IMR-90 (cell line): ENCODE results near the gene ARGLU1. TPM values are rescaled to one million over a fixed set of nuclear protein-coding genes. Genes with fewer than 3 reads are reported as not detected.

Experiments
- ATAC-seq: fragments of 200-7000 bp; cut with Tn5 transposase; 2 replicates; pipeline ENCODE4 v1.9.1; 2020; ENCODE audit warnings: low read depth, mild to moderate bottlenecking, moderate library complexity
- BruUV-seq: library from RNA; stranded (reverse); fragments of 400-500 nt; replicated peaks from 2 replicates; lab custom pipeline; 2021; lab: Mats Ljungman, UMichigan
- CTCF ChIA-PET: fragments of 300-600 bp; formaldehyde crosslinking; extraction: SDS; loops from one replicate; lab custom pipeline; 2021; ENCODE audit warnings: antibody characterized with exemption; lab: Yijun Ruan, JAX
- POLR2A ChIA-PET: fragments of 300-600 bp; sonication (Branson Sonifier 250); formaldehyde crosslinking; loops from one replicate; lab custom pipeline; 2022; ENCODE audit warnings: antibody characterized with exemption; ENCODE audit not compliant: unreplicated experiment; lab: Charles Lee
- DNase-seq: peaks from one replicate; pipeline ENCODE4 v3.0.0; 2013
- H2AFZ ChIP-seq: replicated peaks from 2 replicates; pipeline ENCODE3; 2013; ENCODE audit warnings: low read length, mild to moderate bottlenecking; ENCODE audit not compliant: poor library complexity
- H2AK5ac ChIP-seq: 2 replicates; pipeline ENCODE4 v1.6.1; 2013; ENCODE audit warnings: low read depth, low read length, inconsistent platforms
- H2AK9ac ChIP-seq: replicated peaks from 2 replicates; pipeline ENCODE3; 2013; ENCODE audit warnings: mild to moderate bottlenecking, low read depth, low read length, moderate library complexity; ENCODE audit not compliant: poor library complexity
- H2BK120ac ChIP-seq: 2 replicates; pipeline ENCODE4 v1.6.1; 2013; ENCODE audit warnings: low read depth, low read length, inconsistent platforms
- H2BK15ac ChIP-seq: 3 replicates; pipeline ENCODE4 v1.6.1; 2013; ENCODE audit warnings: low read depth, low read length, inconsistent platforms
- H2BK20ac ChIP-seq: 2 replicates; pipeline ENCODE4 v1.6.1; 2013; ENCODE audit warnings: low read depth, mild to moderate bottlenecking, inconsistent platforms, low read length, moderate library complexity
- H2BK5ac ChIP-seq: 2 replicates; pipeline ENCODE4 v1.6.1; 2013; ENCODE audit warnings: mild to moderate bottlenecking, low read depth, low read length, inconsistent platforms; ENCODE audit not compliant: poor library complexity, severe bottlenecking
- H3K14ac ChIP-seq: replicated peaks from 2 replicates; pipeline ENCODE4 v1.6.1; 2013; ENCODE audit warnings: low read depth, low read length, inconsistent platforms
- H3K18ac ChIP-seq: 2 replicates; pipeline ENCODE4 v1.6.1; 2013; ENCODE audit warnings: low read depth, low read length, control low read depth
- H3K23ac ChIP-seq: 2 replicates; pipeline ENCODE4 v1.6.1; 2013; ENCODE audit warnings: low read depth, low read length, inconsistent platforms
- H3K27ac ChIP-seq: 2 replicates; pipeline ENCODE4 v1.5.1; 2013; ENCODE audit warnings: mild to moderate bottlenecking, control low read depth, low read length; ENCODE audit not compliant: insufficient read depth
- H3K27me3 ChIP-seq: 2 replicates; pipeline ENCODE4 v1.6.1; 2013; ENCODE audit warnings: low read length; ENCODE audit not compliant: control insufficient read depth, insufficient read depth
- H3K36me3 ChIP-seq: 2 replicates; pipeline ENCODE4 v1.6.1; 2013; ENCODE audit warnings: low read length, mixed read lengths; ENCODE audit not compliant: control insufficient read depth, insufficient read depth
- H3K4ac ChIP-seq: 2 replicates; pipeline ENCODE4 v1.6.1; 2013; ENCODE audit warnings: low read depth, low read length, inconsistent platforms
- H3K4me1 ChIP-seq: 2 replicates; pipeline ENCODE4 v1.6.1; 2013; ENCODE audit warnings: low read length, mixed read lengths; ENCODE audit not compliant: control insufficient read depth, insufficient read depth
- H3K4me2 ChIP-seq: 2 replicates; pipeline ENCODE4 v1.6.1; 2013; ENCODE audit warnings: low read depth, mild to moderate bottlenecking, control low read depth, low read length, moderate library complexity
- H3K4me3 ChIP-seq: 2 replicates; pipeline ENCODE4 v1.5.1; 2013; ENCODE audit warnings: low read depth, mild to moderate bottlenecking, control low read depth, low read length, moderate library complexity; ENCODE audit not compliant: insufficient read depth
- H3K56ac ChIP-seq: 2 replicates; pipeline ENCODE4 v1.6.1; 2013; ENCODE audit warnings: low read length, inconsistent platforms; ENCODE audit not compliant: insufficient read depth; ENCODE audit errors: extremely low read depth
- H3K79me1 ChIP-seq, 2 experiments: 2 replicates each; pipeline ENCODE4 v1.6.1; 2013; ENCODE audit warnings: low read length in 2 of 2, inconsistent platforms in 1 of 2, low read depth in 1 of 2
- H3K9ac ChIP-seq: 2 replicates; pipeline ENCODE4 v1.6.1; 2013; ENCODE audit warnings: low read depth, low read length, control low read depth
- H3K9me1 ChIP-seq: 2 replicates; pipeline ENCODE4 v1.6.1; 2013; ENCODE audit warnings: low read length, inconsistent platforms; ENCODE audit not compliant: insufficient read depth
- H3K9me3 ChIP-seq: 2 replicates; pipeline ENCODE4 v1.6.1; 2013; ENCODE audit warnings: low read length; ENCODE audit not compliant: control insufficient read depth, insufficient read depth
- H4K20me1 ChIP-seq: 2 replicates; pipeline ENCODE4 v1.6.1; 2013; ENCODE audit warnings: low read length, inconsistent platforms; ENCODE audit not compliant: insufficient read depth
- H4K5ac ChIP-seq: 2 replicates; pipeline ENCODE4 v1.6.1; 2013; ENCODE audit warnings: mild to moderate bottlenecking, low read depth, low read length, control low read depth
- H4K8ac ChIP-seq, 2 experiments: 2 replicates each; pipeline ENCODE4 v1.6.1; 2013; ENCODE audit warnings: low read depth in 2 of 2, low read length in 2 of 2, control low read depth in 1 of 2, inconsistent platforms in 1 of 2
- H4K91ac ChIP-seq: 2 replicates; pipeline ENCODE4 v1.6.1; 2013; ENCODE audit warnings: low read depth, low read length, inconsistent platforms; ENCODE audit not compliant: insufficient read depth
- BHLHE40 ChIP-seq: fragments of 150-350 bp; IDR thresholded peaks from 2 replicates; pipeline ENCODE4 v1.6.1; 2016; ENCODE audit warnings: mild to moderate bottlenecking, low read depth, low read length
- CEBPB ChIP-seq: IDR thresholded peaks from 2 replicates; pipeline ENCODE4 v1.6.1; 2012; ENCODE audit warnings: low read depth, low read length, improper control_type of control experiment
- CHD1 ChIP-seq: IDR thresholded peaks from 2 replicates; pipeline ENCODE4 v1.6.1; 2012; ENCODE audit warnings: low read depth, low read length, improper control_type of control experiment
- FOS ChIP-seq: fragments of 150-350 bp; IDR thresholded peaks from 2 replicates; pipeline ENCODE4 v1.6.1; 2016; ENCODE audit warnings: low read depth, low read length
- MAZ ChIP-seq: IDR thresholded peaks from 2 replicates; pipeline ENCODE4 v1.6.1; 2012; ENCODE audit warnings: low read depth, mild to moderate bottlenecking, low read length, improper control_type of control experiment, moderate library complexity, borderline replicate concordance
- MXI1 ChIP-seq: IDR thresholded peaks from 2 replicates; pipeline ENCODE4 v1.6.1; 2012; ENCODE audit warnings: low read depth, mild to moderate bottlenecking, low read length, moderate library complexity, borderline replicate concordance
- NFE2L2 ChIP-seq: fragments of 150-350 bp; IDR thresholded peaks from 2 replicates; pipeline ENCODE4 v1.6.1; 2016; ENCODE audit warnings: low read depth, mild to moderate bottlenecking, low read length
- POLR2A ChIP-seq: IDR thresholded peaks from 2 replicates; pipeline ENCODE4 v1.6.1; 2012; ENCODE audit warnings: mild to moderate bottlenecking, low read depth, low read length
- RCOR1 ChIP-seq: IDR thresholded peaks from 2 replicates; pipeline ENCODE4 v1.6.1; 2012; ENCODE audit warnings: mild to moderate bottlenecking, low read length, improper control_type of control experiment; ENCODE audit not compliant: insufficient replicate concordance
- RFX5 ChIP-seq: IDR thresholded peaks from 2 replicates; pipeline ENCODE4 v1.8.0; 2012; ENCODE audit warnings: low read depth, mild to moderate bottlenecking, low read length, moderate library complexity
- USF2 ChIP-seq: fragments of 150-350 bp; IDR thresholded peaks from 2 replicates; pipeline ENCODE4 v1.6.1; 2017; ENCODE audit warnings: mild to moderate bottlenecking, antibody characterized with exemption, low read length, low read depth
- WGBS, 2 experiments: methylation state at CpG; one replicate each; pipeline versions ENCODE4 v1.1.5 to v1.1.7; 2013; ENCODE audit warnings: missing lambda C conversion rate in 2 of 2; ENCODE audit not compliant: insufficient read length in 1 of 2; ENCODE audit errors: extremely low coverage in 2 of 2; 5-methylcytosine and 5-hydroxymethylcytosine counted together
- dilution Hi-C: fragments of 300-500 bp; cut with HindIII; formaldehyde crosslinking; loops from one replicate; pipeline ENCODE4 v1.14.3; 2018; ENCODE audit warnings: low sequenced_read_pairs; ENCODE audit not compliant: unreplicated experiment
- in situ Hi-C: fragments of 300-500 bp; cut with MboI; formaldehyde crosslinking; loops from 3 replicates; pipeline ENCODE4 v1.14.3; 2019; ENCODE audit warnings: low sequenced_read_pairs, inconsistent platforms, mixed read lengths
- intact Hi-C: fragments of 100-400 bp; cut with micrococcal nuclease; formaldehyde crosslinking; loops from 2 replicates; pipeline ENCODE4 v1.10.0; 2022
- polyA plus RNA-seq, 3 experiments: library from polyadenylated mRNA; depleted of rRNA; stranded (reverse); fragments of >200 nt; gene quantifications; 2 replicates each; pipeline ENCODE4 v1.2.3, GENCODE V29; 2012; ENCODE audit warnings: low replicate concordance in 1 of 3
- total RNA-seq: library from RNA; depleted of rRNA; stranded (reverse); fragments of >200 nt; gene quantifications from 2 replicates; pipeline ENCODE4 v1.2.3, GENCODE V29; 2012

The ARGLU1 gene
- total and polyA plus RNA-seq, 2 of the 4 experiments (the other 2 are of a cell fraction) = 11.1 to 51.4 TPM

- Histone ChIP-seq H3K4me3 (no peak overlapping the region), H4K20me1 (no peaks in the 10 kb centered on the region), H3K14ac (no peak overlapping the region), H2BK20ac (no peak overlapping the region), H3K18ac (no peak overlapping the region), H2BK5ac (no peak overlapping the region), H3K4me2 (no peak overlapping the region), H4K8ac (no peak overlapping the region), H3K79me1 (peaks cover 21 to 52% of the 10 kb centered on the region in 2 experiments; a peak in 3 of 4 replicates), H3K9me3 (no peaks in the 10 kb centered on the region), H3K23ac (no peak overlapping the region), H3K9ac (no peak overlapping the region), H2BK15ac (no peak overlapping the region), H3K4me1 (peaks cover 6% of the 10 kb centered on the region), H3K4ac (no peak overlapping the region), H3K27ac (no peak overlapping the region), H4K91ac (no peak overlapping the region), H3K27me3 (no peaks in the 10 kb centered on the region), H3K56ac (no peak overlapping the region), H4K5ac (no peak overlapping the region), H2BK120ac (no peak overlapping the region), H2AK5ac (no peak overlapping the region), H2AFZ (no peak overlapping the region), H3K9me1 (peaks cover 3% of the 10 kb centered on the region; the same call in 1 of the 2 replicates), H2AK9ac (peak overlapping the region; percentile 22), H3K36me3 (no peaks in the 10 kb centered on the region)
- WGBS, 2 experiments = 60% methylated on average over 1 of the region's 3 CpGs; no CpG with 5 or more reads in 1 of the 2 experiments
- dilution Hi-C loops (no loop called here), in situ Hi-C loops (loop anchor here (25.0 kb wide), 1 partner anchor 436 kb away; no protein-coding TSS in a partner anchor), intact Hi-C loops (no loop called here)
- ChIA-PET POLR2A (no interaction called here), CTCF (no interaction called here)
- TF ChIP-seq CHD1 = no peak
- TF ChIP-seq RCOR1 = no peak
- no peak for TF ChIP-seq NFE2L2
- no peak for TF ChIP-seq USF2
- no peak for TF ChIP-seq MAZ
- no peak for TF ChIP-seq MXI1
- TF ChIP-seq BHLHE40 = no peak
- TF ChIP-seq FOS = no peak
- no peak for TF ChIP-seq POLR2A
- no peak for TF ChIP-seq RFX5
- no peak for TF ChIP-seq CEBPB
- ATAC-seq = no peak
- BruUV-seq = no TSS peak
- no peak for DNase-seq
Observed at GRCh38 chr13:106523576-106523975, 44.4 kb downstream of the ARGLU1 start.
